SK-N-SH treated with all-trans-retinoic acid at 6 μM for 48 hours (cell line): Measurements from ENCODE around the gene TNS4.

Experiments
- ARNTL ChIP-seq: fragments of 450-650 bp; formaldehyde crosslinking; IDR thresholded peaks from 2 replicates; pipeline ENCODE4 v1.5.0; 2020; ENCODE audit warnings: low read depth, mild to moderate bottlenecking, moderate library complexity, borderline replicate concordance
- BACH2 ChIP-seq: fragments of 250-450 bp; sonication (Bioruptor Pico); IDR thresholded peaks from 2 replicates; pipeline ENCODE4 v1.9.0; 2021; ENCODE audit warnings: mild to moderate bottlenecking, borderline replicate concordance
- CREB5 ChIP-seq: fragments of 250-450 bp; sonication (Bioruptor Pico); IDR thresholded peaks from 2 replicates; pipeline ENCODE4 v1.5.1; 2020; ENCODE audit warnings: low read depth, mild to moderate bottlenecking, moderate library complexity
- CSDC2 ChIP-seq: fragments of 250-450 bp; sonication (Bioruptor Pico); IDR thresholded peaks from 2 replicates; pipeline ENCODE4 v1.5.0; 2020; ENCODE audit warnings: mild to moderate bottlenecking, moderate library complexity
- CSRNP3 ChIP-seq: fragments of 250-450 bp; sonication (Bioruptor Pico); IDR thresholded peaks from 2 replicates; pipeline ENCODE4 v1.5.1; 2021; ENCODE audit warnings: mild to moderate bottlenecking, moderate library complexity
- ISL1 ChIP-seq: fragments of 250-450 bp; sonication (Bioruptor Pico); IDR thresholded peaks from 2 replicates; pipeline ENCODE4 v2.1.2; 2022; ENCODE audit warnings: mild to moderate bottlenecking, moderate library complexity
- PATZ1 ChIP-seq: fragments of 250-450 bp; sonication (Bioruptor Pico); IDR thresholded peaks from 2 replicates; pipeline ENCODE4 v1.8.0; 2020; ENCODE audit warnings: mild to moderate bottlenecking, moderate library complexity, borderline replicate concordance
- SNAI2 ChIP-seq: fragments of 250-450 bp; sonication (Bioruptor Pico); IDR thresholded peaks from 2 replicates; pipeline ENCODE4 v1.5.0; 2020; ENCODE audit warnings: mild to moderate bottlenecking, moderate library complexity
- TOX ChIP-seq: fragments of 250-450 bp; sonication (Bioruptor Pico); IDR thresholded peaks from 2 replicates; pipeline ENCODE4 v1.8.0; 2021; ENCODE audit warnings: mild to moderate bottlenecking, moderate library complexity, borderline replicate concordance
- TSHZ2 ChIP-seq: fragments of 250-450 bp; sonication (Bioruptor Pico); IDR thresholded peaks from 2 replicates; pipeline ENCODE4 v1.5.0; 2020; ENCODE audit warnings: mild to moderate bottlenecking, moderate library complexity
- ZFP30 ChIP-seq: fragments of 450-650 bp; formaldehyde crosslinking; IDR thresholded peaks from 2 replicates; pipeline ENCODE4 v1.5.0; 2022; ENCODE audit warnings: mild to moderate bottlenecking, moderate library complexity

- TF ChIP-seq CSRNP3 (CRISPR knock-in tag) (no peak), TOX (CRISPR knock-in tag) (no peak), ZFP30 (CRISPR knock-in tag) (no peak), CREB5 (no peak), TSHZ2 (CRISPR knock-in tag) (no peak), ARNTL (CRISPR knock-in tag) (no peak), SNAI2 (CRISPR knock-in tag) (no peak), ISL1 (no peak), CSDC2 (no peak), BACH2 (CRISPR knock-in tag) (no peak), PATZ1 (CRISPR knock-in tag) (no peak)
Measured at GRCh38 chr17:40479754-40480480, 21.5 kb downstream of the TNS4 start.
